Measurements from ENCODE around the gene ATOX1.

- TF ChIP-seq CTCF (IDR thresholded peaks at IDR 0.05; ENCODE audit: low read depth, low read length, poor library complexity, severe bottlenecking) (no peak), EZH2phosphoT487 (IDR thresholded peaks at IDR 0.05; ENCODE audit: borderline replicate concordance, low read length) (no peak)
These were observed 42.1 kb upstream of the ATOX1 start for GRCh38 chr5:151800532-151800931.

Measured in DOHH2 (cell line).